Activated T-cell treated with anti-CD3 and anti-CD28 coated beads, Interleukin-2, amount 50 U/mL, for 4 hours (primary cell): ENCODE measurements around the gene MAGI1. TPM values are rescaled to one million over a fixed set of nuclear protein-coding genes. Genes with fewer than 3 reads are reported as not detected.
"Not testable (repeated sequence)": the region's sequence is repeated elsewhere in the genome, so short reads cannot be mapped to it uniquely, and the experiment has no call there.

Experiments used
- ATAC-seq, 2 donors: fragments of 200-7000 bp; cut with Tn5 transposase; one replicate each; pipeline ENCODE4 v1.10.0; 2021
- DNase-seq: peaks from one replicate; pipeline ENCODE4 v3.0.0-alpha.2; 2020
- H3K27me3 Mint-ChIP-seq: one replicate; pipeline ENCODE4 v1.8.0; 2021; ENCODE audit warnings: low read depth, mixed read lengths
- H3K36me3 Mint-ChIP-seq: one replicate; pipeline ENCODE4 v1.8.0; 2022; ENCODE audit warnings: mixed read lengths; ENCODE audit not compliant: insufficient read depth
- H3K4me1 Mint-ChIP-seq: one replicate; pipeline ENCODE4 v1.8.0; 2021; ENCODE audit warnings: low read depth, mixed read lengths
- H3K4me3 Mint-ChIP-seq: one replicate; pipeline ENCODE4 v1.8.0; 2021; ENCODE audit warnings: mild to moderate bottlenecking, moderate library complexity, mixed read lengths
- H3K9me3 Mint-ChIP-seq: one replicate; pipeline ENCODE4 v1.8.0; 2021; ENCODE audit warnings: mixed read lengths
- total RNA-seq, 3 donors: library from RNA; stranded (reverse); gene quantifications; one replicate each; pipeline ENCODE4 v1.2.1, GENCODE V29; 2021

Gene MAGI1
- total RNA-seq, 3 donors from 2014 or later = 0.45 to 0.76 (median 0.46) TPM

DNA sequence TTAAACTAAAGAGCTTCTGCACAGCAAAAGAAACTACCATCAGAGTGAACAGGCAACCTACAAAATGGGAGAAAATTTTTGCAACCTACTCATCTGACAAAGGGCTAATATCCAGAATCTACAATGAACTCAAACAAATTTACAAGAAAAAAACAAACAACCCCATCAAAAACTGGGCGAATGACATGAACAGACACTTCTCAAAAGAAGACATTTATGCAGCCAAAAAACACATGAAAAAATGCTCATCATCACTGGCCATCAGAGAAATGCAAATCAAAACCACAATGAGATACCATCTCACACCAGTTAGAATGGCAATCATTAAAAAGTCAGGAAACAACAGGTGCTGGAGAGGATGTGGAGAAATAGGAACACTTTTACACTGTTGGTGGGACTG is 524.4 kb downstream of the MAGI1 start:
- ATAC-seq, H3K4me3 Mint-ChIP-seq, H3K4me1 Mint-ChIP-seq: not testable (repeated sequence)

DNA sequence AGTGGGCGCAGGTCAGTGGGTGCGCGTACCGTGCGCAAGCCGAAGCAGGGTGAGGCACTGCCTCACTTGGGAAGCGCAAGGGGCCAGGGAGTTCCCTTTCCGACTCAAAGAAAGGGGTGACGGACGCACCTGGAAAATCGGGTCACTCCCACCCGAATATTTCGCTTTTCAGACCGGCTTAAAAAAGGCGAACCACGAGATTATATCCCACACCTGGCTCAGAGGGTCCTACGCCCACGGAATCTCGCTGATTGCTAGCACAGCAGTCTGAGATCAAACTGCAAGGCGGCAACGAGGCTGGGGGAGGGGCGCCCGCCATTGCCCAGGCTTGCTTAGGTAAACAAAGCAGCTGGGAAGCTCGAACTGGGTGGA is 529.3 kb downstream of the MAGI1 start:
- H3K36me3 Mint-ChIP-seq, H3K4me3 Mint-ChIP-seq, DNase-seq, H3K4me1 Mint-ChIP-seq, H3K27me3 Mint-ChIP-seq, ATAC-seq, H3K9me3 Mint-ChIP-seq: not testable (repeated sequence)

More for the DNA sequence above, 524.4 kb downstream of the MAGI1 start:
- DNase-seq, H3K9me3 Mint-ChIP-seq, H3K27me3 Mint-ChIP-seq, H3K36me3 Mint-ChIP-seq: not testable (repeated sequence)

DNA sequence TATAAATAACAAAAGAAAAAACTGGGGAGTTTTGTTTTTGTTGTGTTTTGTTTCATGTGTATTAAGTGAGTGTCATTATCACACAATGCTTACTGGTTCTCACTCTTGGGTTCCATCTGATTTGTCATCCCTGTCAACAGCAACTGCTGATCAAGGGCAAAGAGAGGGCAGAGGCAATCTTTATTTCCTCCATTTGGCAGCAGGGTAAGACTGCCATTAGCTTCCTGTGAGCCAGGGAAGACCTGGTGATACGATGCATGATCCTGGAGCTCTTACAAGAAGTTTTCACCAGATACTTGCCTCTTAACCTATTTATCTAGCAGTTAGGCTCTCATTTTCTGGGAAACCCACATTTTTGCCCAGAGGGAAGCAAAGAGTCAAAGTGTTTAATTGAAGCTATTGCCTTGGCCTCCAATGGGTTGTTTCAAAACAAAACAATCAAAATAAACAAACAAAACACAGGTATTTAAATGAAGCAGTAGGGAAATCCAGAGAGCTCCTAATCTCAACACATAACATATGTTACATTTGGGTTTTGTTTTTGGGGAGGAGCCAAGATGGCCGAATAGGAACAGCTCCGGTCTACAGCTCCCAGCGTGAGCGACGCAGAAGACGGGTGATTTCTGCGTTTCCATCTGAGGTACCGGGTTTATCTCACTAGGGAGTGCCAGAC is 529.8 kb downstream of the MAGI1 start:
- Mint-ChIP-seq H3K27me3 (no peaks in the 10 kb centered on the region), H3K4me3 (no peak overlapping the region)
- no peak for DNase-seq

DNA sequence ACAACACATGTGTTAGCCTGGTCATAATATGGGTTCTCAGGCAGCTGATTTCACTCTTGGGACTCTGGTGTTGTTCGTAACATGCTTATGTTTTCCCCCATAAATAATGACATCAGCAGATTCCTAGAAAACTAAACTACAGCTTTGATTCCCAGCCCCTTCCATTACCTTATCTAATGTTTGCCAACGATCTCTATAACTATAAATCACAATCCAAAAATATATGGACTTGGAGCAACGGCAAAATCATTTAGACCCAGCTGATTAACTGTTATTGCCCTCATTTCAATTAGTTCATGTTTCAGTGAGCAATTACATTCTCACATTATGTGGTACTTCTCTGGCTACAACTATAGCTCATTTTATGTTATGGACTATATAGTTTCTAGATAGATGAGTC is 531.3 kb downstream of the MAGI1 start:
- H3K4me1 Mint-ChIP-seq = no peaks in the 10 kb centered on the region

More for the DNA sequence above, 529.8 kb downstream of the MAGI1 start:
- H3K9me3 Mint-ChIP-seq = peaks cover 5% of the 10 kb centered on the region
- no peak for ATAC-seq
- H3K36me3 Mint-ChIP-seq = no peaks in the 10 kb centered on the region
- no peaks in the 10 kb centered on the region for H3K4me1 Mint-ChIP-seq

DNA sequence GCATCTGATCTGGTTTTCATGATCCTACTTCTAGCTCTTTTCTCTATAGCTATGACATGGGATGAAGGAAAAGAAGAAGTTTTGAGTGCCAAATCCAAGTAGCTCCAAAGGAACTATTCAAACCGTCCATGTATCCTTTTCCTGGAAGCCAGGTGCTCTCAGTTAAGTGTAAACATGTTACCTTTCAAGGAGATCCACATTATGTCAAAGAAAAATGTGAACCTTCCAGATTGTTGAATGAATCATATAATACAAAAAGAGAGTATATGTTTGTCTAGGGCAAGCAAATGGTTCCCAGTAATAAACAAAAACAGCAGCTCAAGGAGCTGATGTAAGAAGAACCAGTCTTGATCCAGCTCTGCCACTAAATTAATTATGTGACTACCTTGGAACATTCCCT is 534.9 kb downstream of the MAGI1 start:
- no peaks in the 10 kb centered on the region for H3K4me1 Mint-ChIP-seq
- no peaks in the 10 kb centered on the region for H3K27me3 Mint-ChIP-seq
- H3K36me3 Mint-ChIP-seq = no peaks in the 10 kb centered on the region
- ATAC-seq = no peak
- peaks cover 4% of the 10 kb centered on the region for H3K9me3 Mint-ChIP-seq
- H3K4me3 Mint-ChIP-seq = no peak overlapping the region
- no peak for DNase-seq

More for the DNA sequence above, 531.3 kb downstream of the MAGI1 start:
- ATAC-seq = no peak
- Mint-ChIP-seq H3K9me3 (peaks cover 5% of the 10 kb centered on the region), H3K36me3 (no peaks in the 10 kb centered on the region), H3K4me3 (no peak overlapping the region), H3K27me3 (no peaks in the 10 kb centered on the region)
- DNase-seq = no peak

DNA sequence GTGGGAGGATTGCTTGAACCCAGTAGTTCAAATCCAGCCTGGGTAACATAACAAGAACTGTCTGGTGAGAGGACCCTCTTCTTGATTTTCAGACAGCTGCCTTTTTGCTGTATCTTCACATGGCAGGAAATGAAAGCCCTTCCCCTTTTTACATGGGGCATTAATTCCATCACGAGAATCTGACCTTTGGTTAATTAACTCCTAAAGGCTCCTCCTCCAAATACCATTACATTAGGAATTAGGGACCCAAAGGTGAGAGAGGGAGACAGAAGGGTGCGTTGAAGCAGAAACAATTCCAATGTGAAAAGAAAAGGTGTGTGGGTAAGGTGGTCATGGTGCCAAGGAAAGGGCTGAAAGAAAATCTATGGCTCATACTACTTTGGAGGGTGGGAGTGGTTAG is 536.2 kb downstream of the MAGI1 start:
- ATAC-seq = no peak
- Mint-ChIP-seq H3K4me3 (no peak overlapping the region), H3K9me3 (no peaks in the 10 kb centered on the region), H3K27me3 (no peaks in the 10 kb centered on the region), H3K4me1 (no peaks in the 10 kb centered on the region), H3K36me3 (no peaks in the 10 kb centered on the region)
- DNase-seq = no peak

DNA sequence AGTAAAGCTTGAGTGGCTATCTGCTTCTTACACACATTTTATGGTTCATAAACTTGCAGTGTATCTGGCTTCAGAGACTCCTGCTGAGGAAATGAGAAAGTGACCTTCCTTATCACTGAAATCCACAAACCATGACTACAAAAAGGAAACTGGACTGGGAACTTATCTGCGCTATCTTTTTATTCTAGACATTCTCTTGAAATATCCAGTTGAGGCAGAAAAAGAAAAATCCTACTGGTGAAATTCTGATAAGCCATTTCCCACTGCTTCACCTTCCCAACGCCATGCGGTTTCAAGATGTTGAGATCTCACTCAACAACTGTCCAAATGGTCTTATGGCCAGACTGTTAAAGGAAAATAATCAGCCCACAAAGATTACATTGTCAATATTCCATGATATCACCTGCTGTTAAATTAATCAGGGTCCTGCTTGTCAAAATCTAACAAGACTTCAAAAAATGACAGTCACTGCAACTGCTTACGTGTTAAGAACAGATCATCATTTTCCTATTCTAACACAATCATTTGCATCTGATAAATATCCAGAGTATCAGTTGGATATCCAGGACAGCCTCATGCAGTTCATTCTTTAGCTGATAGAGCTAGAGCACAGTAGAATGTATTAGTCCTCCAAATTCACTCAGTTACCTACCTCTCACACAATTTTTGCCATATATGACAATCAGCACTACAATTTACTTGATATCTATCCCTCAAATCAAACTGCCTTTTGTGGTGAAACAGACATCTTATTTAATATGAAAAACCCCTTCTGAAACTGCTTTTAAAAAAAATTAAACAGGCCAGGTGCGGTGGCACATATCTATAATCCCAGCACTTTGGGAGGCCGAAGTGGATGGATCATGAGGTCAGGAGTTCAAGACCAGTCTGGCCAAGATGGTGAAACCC is 538.1 kb downstream of the MAGI1 start:
- ATAC-seq = no peak
- Mint-ChIP-seq H3K9me3 (peaks cover 1% of the 10 kb centered on the region), H3K36me3 (no peaks in the 10 kb centered on the region), H3K27me3 (no peaks in the 10 kb centered on the region), H3K4me3 (no peak overlapping the region), H3K4me1 (no peaks in the 10 kb centered on the region)
- no peak for DNase-seq

DNA sequence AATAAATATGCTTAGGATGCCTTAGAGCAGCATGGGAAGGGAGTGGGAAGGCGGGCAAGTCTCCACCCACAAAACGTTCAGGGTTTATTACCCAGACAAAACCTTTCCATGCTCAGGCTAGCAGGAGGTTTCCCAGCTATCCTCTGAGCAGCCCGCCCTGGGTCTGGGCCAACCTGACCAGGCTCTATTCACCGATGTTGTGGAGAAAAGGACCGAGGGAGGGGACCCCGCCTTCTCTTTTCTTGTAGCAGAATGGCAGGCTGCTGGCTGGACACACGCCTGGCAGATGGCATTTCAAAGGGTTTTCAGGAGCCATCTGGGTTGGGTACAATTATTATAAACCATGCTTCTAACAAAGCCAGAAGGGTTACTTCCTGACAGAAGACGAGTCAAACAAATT is 540.9 kb downstream of the MAGI1 start:
- Mint-ChIP-seq H3K36me3 (no peaks in the 10 kb centered on the region), H3K4me3 (no peak overlapping the region), H3K4me1 (no peaks in the 10 kb centered on the region), H3K27me3 (no peaks in the 10 kb centered on the region), H3K9me3 (peaks cover 6% of the 10 kb centered on the region)
- ATAC-seq (no peak), DNase-seq (no peak)

DNA sequence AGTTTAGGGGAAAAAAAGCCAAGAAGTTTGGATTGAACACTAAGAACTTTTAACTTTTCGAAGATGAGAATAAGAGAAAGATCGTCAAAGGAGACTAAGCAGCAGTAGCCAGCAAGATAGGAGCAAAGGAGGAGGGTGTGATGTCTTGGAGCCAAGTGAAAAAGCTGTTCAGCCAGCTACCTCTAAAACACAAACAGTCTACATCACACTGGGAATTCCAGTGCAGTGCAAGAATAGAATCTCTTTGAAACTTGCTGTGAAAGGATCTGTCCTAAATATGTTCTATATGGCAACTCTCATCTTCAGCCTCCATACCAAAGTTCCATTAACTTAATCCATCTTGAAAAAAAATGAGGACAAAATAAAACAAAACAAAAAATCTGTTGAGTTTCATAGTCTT is 541.5 kb downstream of the MAGI1 start:
- DNase-seq (no peak), ATAC-seq (no peak)
- Mint-ChIP-seq H3K9me3 (peaks cover 6% of the 10 kb centered on the region), H3K4me1 (no peaks in the 10 kb centered on the region), H3K27me3 (no peaks in the 10 kb centered on the region), H3K4me3 (no peak overlapping the region), H3K36me3 (no peaks in the 10 kb centered on the region)

DNA sequence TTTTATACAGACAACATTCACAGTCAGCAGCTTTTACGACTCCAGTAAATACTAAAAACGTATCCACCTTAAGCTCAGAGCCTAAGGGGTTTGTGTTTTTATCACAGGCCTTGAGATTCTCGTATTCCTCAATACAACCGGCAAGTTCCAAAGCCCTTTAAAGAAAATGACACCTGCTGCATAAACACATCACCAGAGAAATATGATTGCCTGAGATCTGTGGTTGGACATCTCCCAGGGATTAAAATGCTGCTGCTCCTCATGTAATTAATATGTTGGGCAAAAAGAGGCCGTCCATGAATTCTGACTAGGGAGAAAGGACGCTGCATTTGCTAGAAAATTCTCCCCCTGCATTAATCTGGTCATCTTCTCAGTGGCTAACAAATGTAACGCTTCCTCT is 544.8 kb downstream of the MAGI1 start:
- Mint-ChIP-seq H3K4me1 (no peaks in the 10 kb centered on the region), H3K27me3 (no peaks in the 10 kb centered on the region), H3K4me3 (no peak overlapping the region), H3K36me3 (no peaks in the 10 kb centered on the region), H3K9me3 (peaks cover 6% of the 10 kb centered on the region)
- DNase-seq (no peak), ATAC-seq (no peak)

DNA sequence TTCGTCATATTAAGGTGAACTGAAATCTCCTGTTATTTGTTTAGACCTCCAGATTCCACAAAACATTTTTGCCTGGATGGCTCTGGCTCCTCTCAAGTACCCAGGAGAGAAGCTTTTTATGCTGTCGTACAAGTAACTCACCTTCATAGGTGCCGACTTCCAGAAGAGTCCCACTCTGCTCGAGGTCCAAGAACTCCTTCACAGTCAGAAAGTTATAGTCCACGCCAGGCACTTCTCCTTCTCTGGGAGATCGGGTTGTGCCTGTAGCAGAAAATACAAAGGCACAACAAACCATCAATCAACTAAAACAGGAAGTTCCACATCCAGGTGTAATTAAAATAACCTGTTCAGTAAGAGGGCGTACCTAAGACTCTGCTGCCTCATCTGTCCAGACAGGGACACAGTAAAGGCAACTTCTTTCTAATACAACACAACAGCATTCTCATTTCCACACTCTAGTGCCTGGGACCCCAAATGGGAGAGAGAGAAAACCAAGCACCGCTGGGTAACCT is 545.3 kb downstream of the MAGI1 start:
- DNase-seq (no peak), ATAC-seq (no peak)
- Mint-ChIP-seq H3K4me1 (no peaks in the 10 kb centered on the region), H3K36me3 (no peaks in the 10 kb centered on the region), H3K27me3 (no peaks in the 10 kb centered on the region), H3K9me3 (peaks cover 6% of the 10 kb centered on the region), H3K4me3 (no peak overlapping the region)

DNA sequence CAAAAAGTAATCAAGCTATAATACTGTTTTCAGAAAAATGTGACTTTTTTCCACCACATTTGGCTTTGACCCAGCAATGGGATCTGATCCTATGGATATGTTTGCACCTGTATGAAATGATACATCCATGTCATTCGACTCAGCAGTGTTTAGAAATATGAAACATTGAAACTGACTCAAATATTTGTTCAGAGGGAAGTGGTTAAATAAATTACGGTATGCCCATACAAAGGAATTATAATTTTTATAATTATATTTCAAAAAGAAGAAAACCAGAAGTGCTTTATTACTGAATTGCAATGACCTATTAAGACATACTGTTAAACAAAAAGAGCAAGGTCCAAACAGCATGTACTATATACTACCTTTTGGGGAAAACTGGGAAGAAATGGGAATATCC is 546.5 kb downstream of the MAGI1 start:
- H3K4me1 Mint-ChIP-seq = no peaks in the 10 kb centered on the region
- no peak for DNase-seq
- no peak for ATAC-seq

DNA sequence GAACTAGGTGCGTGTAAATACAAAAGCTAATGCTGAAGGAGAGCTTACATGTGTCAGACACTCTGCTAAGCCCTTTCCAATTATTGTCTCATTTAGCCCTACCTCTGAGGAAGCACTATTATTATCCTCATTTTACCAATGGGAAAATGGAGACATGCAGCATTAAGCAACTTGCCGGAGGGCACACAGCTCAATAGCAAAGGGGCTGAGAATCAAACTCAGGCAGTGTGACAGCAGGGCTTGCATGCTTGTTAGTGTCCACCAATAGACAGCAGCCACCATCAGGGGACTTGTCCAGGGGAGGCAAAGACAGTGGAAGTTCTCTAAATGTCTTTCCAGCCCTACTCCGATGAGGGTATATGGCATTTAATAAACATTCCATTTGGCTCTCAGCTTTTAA is 548.6 kb downstream of the MAGI1 start:
- no peak overlapping the region for H3K4me3 Mint-ChIP-seq
- H3K4me1 Mint-ChIP-seq = no peaks in the 10 kb centered on the region
- H3K27me3 Mint-ChIP-seq = no peaks in the 10 kb centered on the region
- DNase-seq (no peak), ATAC-seq (no peak)
- H3K36me3 Mint-ChIP-seq = no peaks in the 10 kb centered on the region
- H3K9me3 Mint-ChIP-seq = peaks cover 3% of the 10 kb centered on the region

More for the DNA sequence above, 546.5 kb downstream of the MAGI1 start:
- H3K36me3 Mint-ChIP-seq = no peaks in the 10 kb centered on the region
- peaks cover 6% of the 10 kb centered on the region for H3K9me3 Mint-ChIP-seq
- H3K27me3 Mint-ChIP-seq = no peaks in the 10 kb centered on the region
- H3K4me3 Mint-ChIP-seq = no peak overlapping the region

DNA sequence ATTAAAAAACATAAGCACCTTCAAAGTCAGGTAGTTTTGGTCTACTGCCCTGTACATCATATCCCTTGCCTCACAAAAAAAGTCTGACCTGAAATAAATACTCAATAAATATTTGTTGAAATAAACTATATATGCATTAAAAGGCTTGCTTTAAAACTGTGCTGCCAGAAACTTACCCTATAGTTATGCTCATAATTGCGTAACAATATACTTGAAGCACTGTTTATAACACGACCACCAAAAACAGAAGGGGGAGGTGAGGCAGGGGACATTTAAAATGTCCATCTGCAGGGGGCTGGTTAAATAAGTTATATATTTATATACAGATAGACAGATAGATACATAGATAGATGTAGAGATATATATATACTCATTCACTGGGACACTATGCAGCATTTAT is 549.5 kb downstream of the MAGI1 start:
- peaks cover 3% of the 10 kb centered on the region for H3K9me3 Mint-ChIP-seq
- H3K4me3 Mint-ChIP-seq = no peak overlapping the region
- no peaks in the 10 kb centered on the region for H3K27me3 Mint-ChIP-seq
- ATAC-seq (no peak), DNase-seq (no peak)
- no peaks in the 10 kb centered on the region for H3K4me1 Mint-ChIP-seq
- no peaks in the 10 kb centered on the region for H3K36me3 Mint-ChIP-seq
